HEK293T (cell line): ENCODE data around the gene TWNK.

Experiments used
- BHLHE40 ChIP-seq: fragments of 450-650 bp; IDR thresholded peaks from 2 replicates; pipeline ENCODE4 v1.6.1; 2016; ENCODE audit warnings: mild to moderate bottlenecking, moderate library complexity, borderline replicate concordance
- CTBP1 ChIP-seq: fragments of 450-650 bp; IDR thresholded peaks from 2 replicates; pipeline ENCODE4 v1.6.1; 2016; ENCODE audit warnings: borderline replicate concordance
- ELF4 ChIP-seq: fragments of 450-650 bp; IDR thresholded peaks from 2 replicates; pipeline ENCODE4 v1.6.1; 2017; ENCODE audit warnings: antibody characterized with exemption
- FOXA1 ChIP-seq: fragments of 450-650 bp; IDR thresholded peaks from 2 replicates; pipeline ENCODE4 v1.6.1; 2016; ENCODE audit warnings: mild to moderate bottlenecking
- FOXK2 ChIP-seq: fragments of 450-650 bp; IDR thresholded peaks from 2 replicates; pipeline ENCODE4 v1.6.1; 2016; ENCODE audit warnings: mild to moderate bottlenecking
- FOXM1 ChIP-seq: fragments of 450-650 bp; IDR thresholded peaks from 2 replicates; pipeline ENCODE4 v1.6.1; 2017; ENCODE audit warnings: mild to moderate bottlenecking, borderline replicate concordance
- HDGF ChIP-seq: fragments of 450-650 bp; IDR thresholded peaks from 2 replicates; pipeline ENCODE4 v1.6.1; 2017; ENCODE audit warnings: antibody characterized with exemption, borderline replicate concordance
- LEF1 ChIP-seq: fragments of 450-650 bp; IDR thresholded peaks from 2 replicates; pipeline ENCODE4 v1.6.1; 2017; ENCODE audit warnings: mild to moderate bottlenecking, borderline replicate concordance
- SUZ12 ChIP-seq: fragments of 450-650 bp; IDR thresholded peaks from 2 replicates; pipeline ENCODE4 v1.6.1; 2016; ENCODE audit warnings: mild to moderate bottlenecking

- TF ChIP-seq BHLHE40 (no peak), FOXM1 (no peak), ELF4 (no peak), FOXK2 (no peak), CTBP1 (no peak), LEF1 (no peak), FOXA1 (no peak), SUZ12 (no peak), HDGF (0 out of 2 replicates have a peak, but pooled peaks have one; percentile 39)
Measured at GRCh38 chr10:100993986-100994708, 6.8 kb downstream of the TWNK start.
